Measurements from ENCODE around the gene IMMP2L.
A peak's percentile ranks its signal among the peaks of the same experiment; 100 is the strongest.

GRCh38 chr7:111096997-111097396 is 465.3 kb downstream of the IMMP2L start:
- TF ChIP-seq CTCF (IDR thresholded peaks at IDR 0.05) (peak; percentile 45), EZH2 (IDR thresholded peaks at IDR 0.05) (no peak)
